HG03280 (cell line): ENCODE measurements around the gene TGM2.

Source experiments
- ATAC-seq: cut with Tn5 transposase; IDR thresholded peaks from one replicate; pipeline ENCODE4 v1.9.1; 2021; ENCODE audit warnings: mild to moderate bottlenecking, moderate library complexity; ENCODE audit not compliant: unreplicated experiment

TGM2 gene

GRCh38 chr20:38146628-38147027 is 18.4 kb downstream of the TGM2 start:
- no peak for ATAC-seq

- no peak for ATAC-seq
Measured at GRCh38 chr20:38146156-38146555, 18.9 kb downstream of the TGM2 start.

GRCh38 chr20:38145729-38146075 is 19.4 kb downstream of the TGM2 start:
- no peak for ATAC-seq

DNA sequence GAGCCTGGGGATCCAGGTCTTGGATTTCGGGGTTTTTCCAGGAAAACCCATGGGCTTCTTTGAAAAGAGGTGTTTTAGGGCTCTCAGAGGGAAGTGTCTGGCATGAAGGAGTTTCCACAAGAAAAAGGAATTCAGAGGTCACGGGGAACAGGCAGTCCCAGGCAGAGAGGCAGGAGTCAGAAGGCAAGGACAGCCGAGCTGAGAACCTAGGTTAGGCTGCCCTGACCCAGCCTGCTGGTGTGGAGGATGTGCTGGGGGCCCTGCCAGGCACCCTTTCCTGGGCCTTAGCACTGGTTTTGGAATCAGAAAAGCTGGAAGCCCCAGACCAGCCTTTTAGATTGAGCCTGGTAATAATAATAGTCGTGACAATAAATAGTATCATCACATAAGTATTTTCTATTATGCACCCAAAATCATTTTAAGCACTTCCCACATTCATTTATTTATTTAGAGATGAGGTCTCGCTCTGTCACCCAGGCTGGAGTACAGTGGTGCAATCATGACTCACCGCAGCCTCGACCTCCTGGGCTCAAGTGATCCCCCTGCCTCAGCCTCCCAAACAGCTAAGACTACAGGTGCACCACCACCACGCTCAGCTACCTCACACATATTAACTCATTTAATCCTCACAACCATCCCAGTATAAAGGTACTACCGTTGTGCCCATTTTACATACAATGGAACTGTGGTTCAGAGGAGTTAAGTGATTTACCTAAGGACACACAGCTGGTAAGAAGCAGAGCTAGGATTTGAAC is 19.9 kb downstream of the TGM2 start:
- ATAC-seq: no peak

DNA sequence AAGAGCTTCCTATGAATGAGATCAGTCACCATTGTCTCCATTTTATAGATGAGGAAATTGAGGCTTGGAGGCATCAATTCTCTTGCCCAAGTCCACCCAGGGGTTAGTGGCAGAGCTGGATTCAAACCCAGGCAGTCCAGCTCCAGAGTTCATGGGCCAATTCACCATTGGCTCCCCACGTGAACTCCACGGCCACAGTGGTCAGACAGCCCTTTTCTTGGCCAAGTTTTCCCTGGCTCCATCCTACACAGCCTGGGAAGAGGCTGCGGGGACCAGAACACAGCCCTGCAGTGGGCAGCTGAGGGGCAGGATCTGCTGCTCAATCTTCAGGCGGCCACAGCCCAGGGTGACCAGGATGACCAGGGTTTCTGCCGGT is 20.5 kb downstream of the TGM2 start:
- no peak for ATAC-seq

DNA sequence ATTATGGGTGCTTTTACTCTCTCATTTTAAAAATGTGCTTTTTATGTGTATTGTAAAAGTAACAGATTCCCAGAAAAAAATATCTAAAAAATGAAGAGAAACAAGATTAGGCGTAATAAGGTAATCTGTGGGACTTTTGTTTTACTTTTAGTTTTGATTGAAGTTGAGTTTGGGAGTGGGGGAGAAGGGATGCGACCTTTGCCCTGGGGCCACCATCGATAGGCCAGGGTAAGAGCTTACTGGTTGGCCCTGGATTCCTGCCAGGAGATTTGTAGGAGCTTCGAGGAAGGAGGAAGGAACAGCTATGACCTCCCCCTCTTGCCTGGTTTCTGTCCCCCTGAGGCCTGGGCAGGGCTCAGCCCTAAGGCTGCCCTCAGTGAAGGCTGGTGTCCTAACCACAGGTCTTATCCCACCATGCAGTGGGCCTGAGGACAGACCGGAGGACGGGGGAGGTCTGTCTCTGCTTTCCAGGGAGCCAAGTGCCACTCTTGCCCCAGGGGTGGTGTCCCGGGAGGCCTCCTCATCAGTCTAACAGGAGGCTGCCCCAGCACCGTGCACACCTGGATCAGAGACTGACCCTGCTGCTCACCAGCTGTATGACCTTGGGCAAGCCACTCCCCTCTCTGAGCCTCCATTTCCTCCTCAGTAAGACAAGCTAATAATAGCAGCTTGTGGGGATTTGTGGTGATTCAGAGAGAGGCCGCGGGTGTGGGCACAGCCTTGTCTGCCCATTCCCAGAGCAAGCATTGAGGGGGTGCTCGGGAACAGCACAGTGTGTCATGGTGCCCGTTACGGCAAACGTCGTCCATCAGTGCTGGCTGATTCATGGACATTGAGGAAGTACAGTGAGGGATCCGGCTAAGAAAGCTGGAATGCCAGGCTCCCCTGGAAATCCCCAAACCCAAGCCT is 21.2 kb downstream of the TGM2 start:
- ATAC-seq: no peak

DNA sequence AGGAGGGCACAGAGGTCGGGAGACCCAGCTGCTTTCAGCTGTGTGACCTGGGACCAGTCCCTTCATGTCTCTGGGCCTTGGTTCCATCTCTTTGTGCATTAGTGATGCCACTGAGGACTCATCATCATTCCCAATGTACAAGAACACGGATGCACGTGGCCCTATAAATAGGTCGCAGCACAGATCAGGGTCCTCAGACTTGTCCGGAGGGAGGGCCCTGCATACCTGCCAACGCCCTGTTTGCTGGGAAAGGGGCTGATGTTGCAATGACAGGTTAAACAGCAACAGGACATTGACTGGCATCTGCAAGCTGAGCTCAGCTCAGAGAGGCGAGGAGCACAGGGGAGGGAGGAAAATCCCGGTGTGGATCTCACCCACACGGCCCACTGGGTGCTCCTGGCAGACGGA is 21.8 kb downstream of the TGM2 start:
- ATAC-seq: no peak

DNA sequence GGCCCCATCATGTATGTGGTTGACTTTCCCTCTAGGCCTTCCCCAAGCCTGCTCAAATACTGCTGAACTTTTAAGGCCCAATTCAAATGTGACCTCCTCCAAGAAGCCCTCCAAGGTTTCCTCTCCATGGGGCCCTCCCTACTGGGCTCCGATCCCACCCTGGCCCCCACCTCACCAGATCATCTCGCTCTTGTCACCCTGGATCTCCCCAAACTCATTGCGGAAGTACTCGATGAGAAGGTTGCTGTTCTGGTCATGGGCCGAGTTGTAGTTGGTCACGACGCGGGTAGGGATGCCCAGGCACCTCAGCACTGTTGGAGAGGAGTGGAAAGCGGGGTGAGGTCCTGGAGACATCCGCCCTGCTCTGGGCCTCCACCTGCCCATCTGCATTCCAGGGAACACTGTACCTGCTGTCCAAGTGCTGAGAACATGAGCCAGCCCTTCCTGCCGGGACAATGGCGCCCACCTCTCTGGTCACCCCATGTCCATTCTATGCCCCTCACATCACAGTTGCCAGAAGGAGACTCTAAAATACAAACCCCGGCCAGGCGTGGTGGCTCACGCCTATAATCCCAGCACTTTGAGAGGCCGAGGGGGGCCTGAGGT is 23.1 kb downstream of the TGM2 start:
- ATAC-seq: no peak

DNA sequence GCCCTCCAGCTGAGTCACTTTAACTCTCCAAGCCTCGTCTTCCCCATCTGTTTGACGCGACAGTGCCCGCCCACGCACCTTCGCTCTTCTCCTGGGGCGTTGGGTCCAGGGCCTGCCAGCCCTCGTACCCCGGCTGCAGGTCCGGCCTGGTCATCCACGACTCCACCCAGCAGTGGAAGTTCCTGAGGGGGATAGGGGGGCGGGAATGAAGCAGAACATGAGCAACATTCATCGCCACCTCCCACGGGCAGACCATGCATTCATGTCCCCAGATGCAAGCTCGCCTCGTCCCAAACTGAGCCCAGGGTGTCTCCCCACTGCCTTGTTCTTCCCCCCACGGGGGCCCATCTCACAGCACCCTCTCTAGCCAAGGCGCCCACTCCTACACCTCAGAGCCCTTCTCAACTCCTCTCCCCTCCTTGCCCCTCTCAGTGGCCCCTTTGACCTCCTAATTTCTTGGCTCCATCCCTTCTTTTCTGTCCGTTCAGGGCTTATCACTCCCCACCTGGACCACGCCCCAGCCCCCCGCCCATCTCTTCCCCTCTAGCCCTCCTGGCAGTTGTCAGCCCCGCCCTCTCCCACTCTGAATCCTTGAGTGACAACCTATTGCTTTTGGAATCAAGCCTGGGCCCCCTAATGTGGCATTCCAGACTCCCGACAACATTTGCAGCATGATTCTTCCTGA is 23.7 kb downstream of the TGM2 start:
- no peak for ATAC-seq

DNA sequence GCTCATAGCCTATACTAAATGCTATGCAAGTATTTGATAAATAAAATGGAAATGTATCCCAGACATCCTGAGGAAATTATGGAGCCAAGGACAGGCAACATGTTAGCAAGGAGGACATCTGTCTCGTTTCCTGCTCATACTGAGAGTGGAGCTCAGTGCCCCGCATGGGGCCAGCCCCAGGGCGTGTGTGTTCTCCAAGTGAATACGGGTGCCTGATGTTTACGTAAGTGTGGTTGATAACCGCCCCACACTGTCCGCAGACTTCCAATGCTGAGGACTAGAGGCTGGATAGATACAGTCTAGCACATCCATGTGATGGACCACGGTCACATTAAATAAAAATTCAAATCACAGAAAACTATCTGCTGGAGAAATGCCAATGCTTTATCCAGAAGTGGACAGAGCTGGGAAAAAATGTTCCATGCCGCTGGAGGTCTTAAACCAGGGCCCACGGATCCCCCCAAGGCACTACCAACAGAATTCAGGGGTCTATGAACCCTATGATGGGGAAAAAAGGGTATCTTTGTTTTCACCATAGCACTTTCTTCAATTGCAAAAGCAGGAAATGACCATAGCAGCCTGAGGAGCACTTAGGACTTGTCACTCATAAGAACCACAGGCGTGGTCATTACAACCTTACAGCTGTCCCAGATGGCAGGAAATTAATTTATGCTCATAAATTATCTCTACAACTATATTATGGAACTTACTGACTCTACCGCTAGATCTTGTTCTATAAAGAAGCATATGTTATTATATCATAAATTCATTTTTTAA is 24.9 kb downstream of the TGM2 start:
- no peak for ATAC-seq

- ATAC-seq: no peak
Measured at GRCh38 chr20:38139156-38139912, 25.7 kb downstream of the TGM2 start.

GRCh38 chr20:38138086-38138778 is 26.8 kb downstream of the TGM2 start:
- ATAC-seq: no peak

- ATAC-seq: no peak
Measured at GRCh38 chr20:38137441-38138037, 27.5 kb downstream of the TGM2 start.

DNA sequence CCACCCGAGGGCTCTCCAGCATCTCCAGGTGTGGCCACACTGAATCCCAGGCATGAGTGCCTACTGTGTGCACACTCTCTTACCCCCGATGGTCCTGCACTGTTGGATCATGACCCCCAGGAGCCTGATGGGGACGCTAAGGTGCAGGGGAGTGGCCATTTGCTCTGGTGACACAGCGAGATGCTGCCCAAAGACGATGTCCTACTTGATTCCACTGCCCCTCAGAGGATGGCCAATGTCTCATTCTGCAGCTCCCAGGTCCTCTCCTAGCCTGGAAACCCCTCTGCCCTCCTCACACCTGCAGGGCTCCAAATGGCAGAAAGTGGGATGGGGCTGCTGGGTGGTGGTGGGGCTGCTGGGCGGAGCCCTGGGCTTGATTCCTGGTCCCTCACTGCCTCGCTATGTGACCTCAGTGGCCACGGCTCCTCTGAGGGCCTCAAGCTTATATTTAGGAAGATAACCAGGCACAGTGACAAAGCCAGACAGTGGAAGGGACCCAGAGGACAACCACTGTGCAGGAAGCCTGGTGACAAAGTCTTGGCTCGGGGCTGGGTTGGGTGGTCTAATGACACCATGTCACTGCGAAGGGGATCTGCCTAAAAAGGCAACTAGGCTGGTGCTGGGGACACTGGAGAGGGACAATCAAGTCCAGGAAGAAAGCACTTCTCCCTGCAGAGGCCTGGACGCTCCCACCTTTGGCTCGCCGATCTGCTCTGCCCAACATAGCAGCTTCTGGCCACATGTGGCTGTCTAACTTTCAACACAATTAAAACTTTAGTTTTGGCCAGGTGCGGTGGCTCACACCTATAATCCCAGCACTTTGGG is 28.4 kb downstream of the TGM2 start:
- ATAC-seq: no peak

DNA sequence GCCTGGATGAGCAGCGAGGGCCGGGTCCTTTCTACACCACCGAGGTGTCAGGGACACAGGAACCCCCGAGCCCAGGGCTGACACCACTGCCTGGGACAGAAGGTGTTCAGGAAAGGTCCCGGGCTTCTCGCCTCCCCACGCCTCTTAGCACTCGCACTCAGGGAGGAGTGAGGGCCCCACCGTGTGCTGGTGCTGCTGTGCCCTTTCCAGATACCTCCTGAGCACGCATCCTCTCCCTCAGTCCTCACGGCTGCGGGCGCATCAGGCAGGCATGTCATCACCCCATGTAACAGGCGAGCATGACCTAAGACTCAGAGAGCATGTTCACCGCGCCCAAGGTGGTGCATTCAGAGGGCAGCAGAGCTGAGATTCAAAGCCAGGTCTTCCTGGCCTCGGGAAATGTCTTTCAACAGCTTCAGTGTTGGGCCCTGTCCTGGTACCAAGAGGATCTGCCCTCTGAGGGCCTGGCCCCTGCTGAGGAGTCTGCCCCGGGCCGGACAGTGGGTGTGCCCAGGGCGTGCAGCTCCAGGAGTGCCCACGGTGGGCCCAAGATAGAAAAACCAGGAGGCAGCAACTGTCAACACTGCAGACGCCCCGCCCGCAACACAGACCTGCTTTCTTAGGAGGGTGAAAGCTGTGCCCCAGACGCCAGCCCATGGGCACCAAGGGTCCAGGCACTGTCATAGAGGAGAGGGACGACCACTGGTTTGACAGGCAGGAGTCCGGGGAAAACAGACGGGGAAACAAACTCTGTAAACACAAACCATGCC is 29.2 kb downstream of the TGM2 start:
- ATAC-seq: no peak

GRCh38 chr20:38135271-38135650 is 29.8 kb downstream of the TGM2 start:
- no peak for ATAC-seq
